Neural cell (in vitro differentiated cells): ENCODE measurements around the gene CDH16. TPM values are rescaled to one million over a fixed set of nuclear protein-coding genes. Genes with fewer than 3 reads are reported as not detected.

Experiments used
- H2AFZ ChIP-seq: fragments of 200-600, 300-800 bp; sonication (generic), shearing (Covaris generic); 2 replicates; pipeline ENCODE4 v1.6.0; 2014; ENCODE audit warnings: low read depth, mild to moderate bottlenecking, antibody characterized with exemption, low read length, moderate library complexity
- H3F3A ChIP-seq: fragments of 200-600 bp; shearing (Covaris generic); 2 replicates; pipeline ENCODE4 v1.6.1; 2016; ENCODE audit warnings: mild to moderate bottlenecking, moderate library complexity, mixed read lengths, antibody characterized with exemption, low read length; ENCODE audit not compliant: insufficient read depth, poor library complexity, severe bottlenecking
- H3K27ac ChIP-seq: fragments of 200-600, 300-800 bp; sonication (generic), shearing (Covaris generic); 2 replicates; pipeline ENCODE4 v1.5.1; 2014; ENCODE audit warnings: mild to moderate bottlenecking, low read length, moderate library complexity
- H3K27me3 ChIP-seq: fragments of 300-800, 200-600 bp; sonication (generic), shearing (Covaris generic); 2 replicates; pipeline ENCODE4 v1.6.0; 2014; ENCODE audit warnings: mild to moderate bottlenecking, low read depth, low read length, moderate library complexity; ENCODE audit not compliant: insufficient read depth
- H3K36me3 ChIP-seq: fragments of 300-800, 200-600 bp; sonication (generic), shearing (Covaris generic); 2 replicates; pipeline ENCODE4 v1.5.1; 2014; ENCODE audit warnings: mild to moderate bottlenecking, antibody characterized with exemption, low read length, moderate library complexity; ENCODE audit not compliant: insufficient read depth
- H3K4me2 ChIP-seq: fragments of 300-800, 200-600 bp; sonication (generic), shearing (Covaris generic); 2 replicates; pipeline ENCODE4 v1.6.0; 2014; ENCODE audit warnings: mild to moderate bottlenecking, low read length
- H3K4me3 ChIP-seq: fragments of 300-800, 200-600 bp; sonication (generic), shearing (Covaris generic); 2 replicates; pipeline ENCODE4 v1.5.1; 2014; ENCODE audit warnings: mild to moderate bottlenecking, low read length, moderate library complexity
- H3K79me2 ChIP-seq: fragments of 200-600 bp; shearing (Covaris generic); replicated peaks from 2 replicates; pipeline ENCODE4 v1.6.0; 2014; ENCODE audit warnings: mild to moderate bottlenecking, low read length, moderate library complexity; ENCODE audit not compliant: insufficient read depth
- H3K9ac ChIP-seq: fragments of 300-800, 200-600 bp; sonication (generic), shearing (Covaris generic); 2 replicates; pipeline ENCODE4 v1.6.1; 2016; ENCODE audit warnings: mild to moderate bottlenecking, low read length, mixed read lengths
- H3K9me2 ChIP-seq: fragments of 200-600 bp; shearing (Covaris generic); 2 replicates; pipeline ENCODE4 v1.6.1; 2016; ENCODE audit warnings: mild to moderate bottlenecking, low read length, mixed read lengths; ENCODE audit not compliant: insufficient read depth
- H3K9me3 ChIP-seq: fragments of 200-600, 300-800 bp; sonication (generic), shearing (Covaris generic); 2 replicates; pipeline ENCODE4 v1.6.1; 2016; ENCODE audit warnings: mild to moderate bottlenecking, mixed run types, low read length, moderate library complexity, mixed read lengths
- H4K20me1 ChIP-seq: fragments of 200-600 bp; shearing (Covaris generic); 2 replicates; pipeline ENCODE4 v1.6.1; 2016; ENCODE audit warnings: mild to moderate bottlenecking, mixed run types; ENCODE audit not compliant: insufficient read depth
- EP300 ChIP-seq: fragments of 450-650 bp; conservative IDR thresholded peaks from 2 replicates; pipeline ENCODE4 v1.6.1; 2014; ENCODE audit warnings: antibody characterized with exemption, mild to moderate bottlenecking, moderate library complexity; ENCODE audit not compliant: poor library complexity, severe bottlenecking
- EZH2 ChIP-seq: fragments of 200-600, 300-800 bp; shearing (Covaris generic), sonication (generic); IDR thresholded peaks from 2 replicates; pipeline ENCODE4 v1.6.1; 2014; ENCODE audit warnings: antibody characterized with exemption, low read length, borderline replicate concordance, mild to moderate bottlenecking; ENCODE audit not compliant: insufficient read depth, poor library complexity, severe bottlenecking
- MXI1 ChIP-seq: fragments of 450-650 bp; conservative IDR thresholded peaks from 2 replicates; pipeline ENCODE4 v1.6.1; 2014; ENCODE audit warnings: antibody characterized with exemption, mild to moderate bottlenecking; ENCODE audit not compliant: poor library complexity, severe bottlenecking
- POLR2AphosphoS5 ChIP-seq: IDR thresholded peaks from 2 replicates; pipeline ENCODE4 v1.6.1; 2012
- RAD21 ChIP-seq: fragments of 450-650 bp; conservative IDR thresholded peaks from 2 replicates; pipeline ENCODE4 v1.6.1; 2014; ENCODE audit warnings: antibody characterized with exemption, mild to moderate bottlenecking, moderate library complexity
- SMC3 ChIP-seq: fragments of 450-650 bp; conservative IDR thresholded peaks from 2 replicates; pipeline ENCODE4 v1.6.1; 2014; ENCODE audit warnings: antibody characterized with exemption, mild to moderate bottlenecking, moderate library complexity; ENCODE audit not compliant: poor library complexity
- TAF1 ChIP-seq: IDR thresholded peaks from 2 replicates; pipeline ENCODE4 v1.6.1; 2012; ENCODE audit warnings: low read depth
- polyA plus RNA-seq: library from polyadenylated mRNA; depleted of rRNA; stranded (reverse); fragments of >200 nt; gene quantifications from 2 replicates; pipeline ENCODE4 v1.2.3, GENCODE V29; 2014
- TF ChIP-seq, protein P1 (sequence below): IDR thresholded peaks from 2 replicates; pipeline ENCODE4 v1.6.1; 2012; ENCODE audit warnings: borderline replicate concordance
- TF ChIP-seq, protein P2 (sequence below): fragments of 450-650 bp; IDR thresholded peaks from 2 replicates; pipeline ENCODE4 v1.5.1; 2014; ENCODE audit warnings: antibody characterized with exemption, mild to moderate bottlenecking, moderate library complexity; ENCODE audit not compliant: poor library complexity, severe bottlenecking

CDH16 gene
- polyA plus RNA-seq, 1 donor from 2014 or later: not detected

DNA sequence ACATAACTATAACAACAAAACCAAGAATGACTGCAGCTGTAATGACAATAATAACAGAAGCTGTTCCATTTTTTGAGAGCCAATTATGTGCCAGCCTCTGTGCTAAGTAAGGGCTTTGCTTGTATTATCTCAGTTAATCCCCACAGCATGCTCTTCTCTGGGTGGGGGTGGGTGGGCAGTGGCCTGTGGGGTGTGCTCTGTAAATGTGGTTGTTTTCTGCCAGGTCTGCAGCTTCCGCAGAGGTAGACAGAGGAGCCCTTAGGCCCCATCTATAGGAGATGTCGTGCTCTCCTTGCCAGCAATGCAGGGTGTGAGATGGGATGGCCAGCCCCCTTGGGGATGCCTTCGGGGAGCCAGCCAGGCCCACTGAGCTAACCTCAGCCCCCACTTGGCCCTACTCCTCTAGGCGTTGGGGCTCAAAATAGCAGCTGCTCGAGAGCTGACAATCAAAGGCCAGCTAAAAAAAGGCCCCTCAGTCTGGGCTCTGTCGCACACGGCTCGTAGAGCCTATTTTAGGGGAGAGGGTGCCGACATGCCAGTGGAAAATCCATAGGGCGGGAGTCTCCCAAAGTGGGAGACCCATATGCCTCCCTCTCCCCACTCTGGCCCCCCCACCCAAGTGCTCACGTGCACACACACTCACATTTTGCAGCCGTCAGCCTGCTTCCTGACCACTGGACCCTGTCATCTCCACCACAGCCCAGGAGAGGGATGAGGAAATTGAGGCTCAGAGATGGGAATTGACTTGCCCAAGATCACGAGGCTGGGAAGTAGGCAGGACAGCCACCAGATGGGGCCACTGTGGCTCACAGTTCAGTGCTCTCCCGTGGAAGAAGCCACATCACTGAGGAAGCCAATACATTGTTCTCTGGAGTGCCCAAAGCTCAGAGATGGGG, 15.8 kb downstream of the CDH16 start:
- no peaks in the 10 kb centered on the region for H3F3A ChIP-seq
- no peak overlapping the region for H3K4me3 ChIP-seq
- no peak overlapping the region for H2AFZ ChIP-seq
- no peak overlapping the region for H3K4me2 ChIP-seq
- TF ChIP-seq, protein P1, sequence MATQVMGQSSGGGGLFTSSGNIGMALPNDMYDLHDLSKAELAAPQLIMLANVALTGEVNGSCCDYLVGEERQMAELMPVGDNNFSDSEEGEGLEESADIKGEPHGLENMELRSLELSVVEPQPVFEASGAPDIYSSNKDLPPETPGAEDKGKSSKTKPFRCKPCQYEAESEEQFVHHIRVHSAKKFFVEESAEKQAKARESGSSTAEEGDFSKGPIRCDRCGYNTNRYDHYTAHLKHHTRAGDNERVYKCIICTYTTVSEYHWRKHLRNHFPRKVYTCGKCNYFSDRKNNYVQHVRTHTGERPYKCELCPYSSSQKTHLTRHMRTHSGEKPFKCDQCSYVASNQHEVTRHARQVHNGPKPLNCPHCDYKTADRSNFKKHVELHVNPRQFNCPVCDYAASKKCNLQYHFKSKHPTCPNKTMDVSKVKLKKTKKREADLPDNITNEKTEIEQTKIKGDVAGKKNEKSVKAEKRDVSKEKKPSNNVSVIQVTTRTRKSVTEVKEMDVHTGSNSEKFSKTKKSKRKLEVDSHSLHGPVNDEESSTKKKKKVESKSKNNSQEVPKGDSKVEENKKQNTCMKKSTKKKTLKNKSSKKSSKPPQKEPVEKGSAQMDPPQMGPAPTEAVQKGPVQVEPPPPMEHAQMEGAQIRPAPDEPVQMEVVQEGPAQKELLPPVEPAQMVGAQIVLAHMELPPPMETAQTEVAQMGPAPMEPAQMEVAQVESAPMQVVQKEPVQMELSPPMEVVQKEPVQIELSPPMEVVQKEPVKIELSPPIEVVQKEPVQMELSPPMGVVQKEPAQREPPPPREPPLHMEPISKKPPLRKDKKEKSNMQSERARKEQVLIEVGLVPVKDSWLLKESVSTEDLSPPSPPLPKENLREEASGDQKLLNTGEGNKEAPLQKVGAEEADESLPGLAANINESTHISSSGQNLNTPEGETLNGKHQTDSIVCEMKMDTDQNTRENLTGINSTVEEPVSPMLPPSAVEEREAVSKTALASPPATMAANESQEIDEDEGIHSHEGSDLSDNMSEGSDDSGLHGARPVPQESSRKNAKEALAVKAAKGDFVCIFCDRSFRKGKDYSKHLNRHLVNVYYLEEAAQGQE: no peak
- TF ChIP-seq, protein P2, sequence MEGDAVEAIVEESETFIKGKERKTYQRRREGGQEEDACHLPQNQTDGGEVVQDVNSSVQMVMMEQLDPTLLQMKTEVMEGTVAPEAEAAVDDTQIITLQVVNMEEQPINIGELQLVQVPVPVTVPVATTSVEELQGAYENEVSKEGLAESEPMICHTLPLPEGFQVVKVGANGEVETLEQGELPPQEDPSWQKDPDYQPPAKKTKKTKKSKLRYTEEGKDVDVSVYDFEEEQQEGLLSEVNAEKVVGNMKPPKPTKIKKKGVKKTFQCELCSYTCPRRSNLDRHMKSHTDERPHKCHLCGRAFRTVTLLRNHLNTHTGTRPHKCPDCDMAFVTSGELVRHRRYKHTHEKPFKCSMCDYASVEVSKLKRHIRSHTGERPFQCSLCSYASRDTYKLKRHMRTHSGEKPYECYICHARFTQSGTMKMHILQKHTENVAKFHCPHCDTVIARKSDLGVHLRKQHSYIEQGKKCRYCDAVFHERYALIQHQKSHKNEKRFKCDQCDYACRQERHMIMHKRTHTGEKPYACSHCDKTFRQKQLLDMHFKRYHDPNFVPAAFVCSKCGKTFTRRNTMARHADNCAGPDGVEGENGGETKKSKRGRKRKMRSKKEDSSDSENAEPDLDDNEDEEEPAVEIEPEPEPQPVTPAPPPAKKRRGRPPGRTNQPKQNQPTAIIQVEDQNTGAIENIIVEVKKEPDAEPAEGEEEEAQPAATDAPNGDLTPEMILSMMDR: no peak
- TF ChIP-seq MXI1 (no peak), SMC3 (no peak), RAD21 (no peak), POLR2AphosphoS5 (no peak), EZH2 (no peak), EP300 (no peak), TAF1 (no peak)
- H3K36me3 ChIP-seq: no peaks in the 10 kb centered on the region
- no peaks in the 10 kb centered on the region for H3K9me2 ChIP-seq
- H3K79me2 ChIP-seq: no peaks in the 10 kb centered on the region
- no peaks in the 10 kb centered on the region for H4K20me1 ChIP-seq
- H3K27me3 ChIP-seq: no peaks in the 10 kb centered on the region
- no peaks in the 10 kb centered on the region for H3K9me3 ChIP-seq
- no peak overlapping the region for H3K9ac ChIP-seq
- no peak overlapping the region for H3K27ac ChIP-seq

DNA sequence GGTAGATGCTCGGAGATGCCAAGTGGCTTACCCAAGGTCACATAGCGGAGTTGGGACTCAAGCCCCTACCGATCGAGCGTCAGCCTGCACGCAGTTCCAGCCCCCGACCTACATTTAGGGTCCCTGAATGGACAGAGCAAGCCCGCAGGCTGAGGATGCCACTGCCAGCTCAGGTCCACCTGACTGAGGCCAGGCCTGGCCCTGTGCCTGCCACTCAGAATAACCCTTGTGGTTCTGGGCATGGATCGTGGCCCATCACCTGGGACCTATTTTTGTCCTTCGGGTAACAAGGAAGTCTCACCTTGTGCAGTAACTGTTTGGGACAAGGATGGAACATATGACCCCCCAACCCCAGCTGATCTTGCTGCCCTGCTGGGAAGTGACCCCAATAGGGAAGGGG, 17.1 kb downstream of the CDH16 start:
- no peaks in the 10 kb centered on the region for H3K79me2 ChIP-seq
- no peaks in the 10 kb centered on the region for H3F3A ChIP-seq
- H3K27ac ChIP-seq: no peak overlapping the region
- H3K4me3 ChIP-seq: no peak overlapping the region
- no peak overlapping the region for H2AFZ ChIP-seq
- H3K9me2 ChIP-seq: no peaks in the 10 kb centered on the region
- H3K36me3 ChIP-seq: no peaks in the 10 kb centered on the region
- TF ChIP-seq EZH2 (no peak), SMC3 (no peak), EP300 (no peak), TAF1 (no peak), POLR2AphosphoS5 (no peak), RAD21 (no peak), MXI1 (no peak)
- TF ChIP-seq, protein P1: no peak
- TF ChIP-seq, protein P2: no peak
- no peaks in the 10 kb centered on the region for H3K9me3 ChIP-seq
- no peak overlapping the region for H3K4me2 ChIP-seq
- H3K9ac ChIP-seq: no peak overlapping the region
- no peaks in the 10 kb centered on the region for H3K27me3 ChIP-seq
- no peaks in the 10 kb centered on the region for H4K20me1 ChIP-seq
